Stomach (tissue), 4 donors: ENCODE data around the gene ABAT.

ENCODE experiments used
- POLR2A ChIP-seq, 4 donors: fragments of 450-650 bp; IDR thresholded peaks; one replicate each; pipeline ENCODE4 v1.6.1; 2016; ENCODE audit warnings: antibody characterized with exemption in 4 of 4, control low read depth in 2 of 4, mild to moderate bottlenecking in 1 of 4, moderate library complexity in 1 of 4
- TF ChIP-seq, protein P1 (sequence below), 7 experiments: fragments of 450-650 bp in 4 of 7; fragments of 200-600 bp in 3 of 7; sonication (generic) in 3 of 7; IDR thresholded peaks; one replicate each; pipeline ENCODE4 v1.5.1; 2016 to 2019; ENCODE audit warnings: antibody characterized with exemption in 7 of 7, control low read depth in 2 of 7, mild to moderate bottlenecking in 1 of 7

DNA sequence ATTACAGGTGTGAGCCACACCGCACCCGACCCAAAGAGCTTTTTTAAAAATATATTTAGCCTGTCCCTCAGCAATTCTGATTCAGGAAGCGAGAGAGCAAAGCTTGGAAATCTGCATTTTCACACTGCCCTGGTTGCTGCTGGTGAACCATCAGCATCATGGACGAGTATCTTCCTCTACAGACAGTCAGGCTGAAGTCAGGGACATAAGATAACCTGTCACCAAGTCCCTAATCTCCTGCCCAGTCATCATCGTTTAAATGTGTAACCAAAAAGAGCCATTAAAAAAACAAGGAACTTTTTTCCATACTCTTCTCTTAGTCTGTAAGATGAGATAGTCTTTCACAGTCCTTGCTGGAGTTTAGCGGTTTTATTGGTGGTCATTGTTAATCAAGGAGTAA lies 129.9 kb downstream of the ABAT start:
- TF ChIP-seq POLR2A (IDR thresholded peaks at IDR 0.05), result no peak
- TF ChIP-seq, protein P1, sequence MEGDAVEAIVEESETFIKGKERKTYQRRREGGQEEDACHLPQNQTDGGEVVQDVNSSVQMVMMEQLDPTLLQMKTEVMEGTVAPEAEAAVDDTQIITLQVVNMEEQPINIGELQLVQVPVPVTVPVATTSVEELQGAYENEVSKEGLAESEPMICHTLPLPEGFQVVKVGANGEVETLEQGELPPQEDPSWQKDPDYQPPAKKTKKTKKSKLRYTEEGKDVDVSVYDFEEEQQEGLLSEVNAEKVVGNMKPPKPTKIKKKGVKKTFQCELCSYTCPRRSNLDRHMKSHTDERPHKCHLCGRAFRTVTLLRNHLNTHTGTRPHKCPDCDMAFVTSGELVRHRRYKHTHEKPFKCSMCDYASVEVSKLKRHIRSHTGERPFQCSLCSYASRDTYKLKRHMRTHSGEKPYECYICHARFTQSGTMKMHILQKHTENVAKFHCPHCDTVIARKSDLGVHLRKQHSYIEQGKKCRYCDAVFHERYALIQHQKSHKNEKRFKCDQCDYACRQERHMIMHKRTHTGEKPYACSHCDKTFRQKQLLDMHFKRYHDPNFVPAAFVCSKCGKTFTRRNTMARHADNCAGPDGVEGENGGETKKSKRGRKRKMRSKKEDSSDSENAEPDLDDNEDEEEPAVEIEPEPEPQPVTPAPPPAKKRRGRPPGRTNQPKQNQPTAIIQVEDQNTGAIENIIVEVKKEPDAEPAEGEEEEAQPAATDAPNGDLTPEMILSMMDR (IDR thresholded peaks at IDR 0.05), result no peak
